Glomerular visceral epithelial cell (primary cell): ENCODE results near the gene PCCA.
"Not testable (repeated sequence)": the region's sequence is repeated elsewhere in the genome, so short reads cannot be mapped to it uniquely, and the experiment has no call there.

Source experiments
- DNase-seq: peaks from one replicate; pipeline ENCODE4 v3.0.0-alpha.2; 2016; ENCODE audit errors: extremely low spot score

Gene PCCA

GRCh38 chr13:100197116-100197515, 108.2 kb downstream of the PCCA start:
- no peak for DNase-seq

GRCh38 chr13:100197591-100198365, 108.9 kb downstream of the PCCA start:
- DNase-seq: no peak

- peak; percentile 63 for DNase-seq
These were observed 114.9 kb downstream of the PCCA start for GRCh38 chr13:100203696-100204367.

- no peak for DNase-seq
These were observed 119.1 kb downstream of the PCCA start for GRCh38 chr13:100208002-100208401.

GRCh38 chr13:100208626-100209025, 119.7 kb downstream of the PCCA start:
- no peak for DNase-seq

- peak; percentile 33 for DNase-seq
These were observed 121.2 kb downstream of the PCCA start for GRCh38 chr13:100209857-100210825.

- DNase-seq: no peak
These were observed 122.3 kb downstream of the PCCA start for GRCh38 chr13:100211016-100211710.

GRCh38 chr13:100212904-100213553, 124.1 kb downstream of the PCCA start:
- no peak for DNase-seq

- DNase-seq: no peak
These were observed 124.7 kb downstream of the PCCA start for GRCh38 chr13:100213576-100213975.

GRCh38 chr13:100214886-100215285, 126.0 kb downstream of the PCCA start:
- DNase-seq: peak; percentile 25

GRCh38 chr13:100221166-100221565, 132.3 kb downstream of the PCCA start:
- DNase-seq: no peak

- DNase-seq: not testable (repeated sequence)
These were observed 135.2 kb downstream of the PCCA start for GRCh38 chr13:100223966-100224530.

- DNase-seq: no peak
These were observed 140.7 kb downstream of the PCCA start for GRCh38 chr13:100229603-100230002.

- DNase-seq: no peak
These were observed 141.9 kb downstream of the PCCA start for GRCh38 chr13:100230769-100231149.

- no peak for DNase-seq
These were observed 142.3 kb downstream of the PCCA start for GRCh38 chr13:100231176-100231575.

GRCh38 chr13:100234006-100234405, 145.1 kb downstream of the PCCA start:
- DNase-seq: no peak

- DNase-seq: peak; percentile 65
These were observed 145.7 kb downstream of the PCCA start for GRCh38 chr13:100234524-100235136.

- DNase-seq: peak; percentile 45
These were observed 146.5 kb downstream of the PCCA start for GRCh38 chr13:100235311-100235901.

GRCh38 chr13:100240109-100240779, 151.4 kb downstream of the PCCA start:
- DNase-seq: no peak
